Measurements from ENCODE around the gene FBXO44.

The FBXO44 gene

GRCh38 chr1:11682287-11682771, 27.7 kb downstream of the FBXO44 start:
- in situ Hi-C loops (cut with MboI; ENCODE audit: low pct_unique_long_range_greater_than_20kb, low sequenced_read_pairs, unreplicated experiment): no loop called here
- DNase-seq (ENCODE audit: low spot score): no peak
- no peak for TF ChIP-seq CTCF (IDR thresholded peaks at IDR 0.05; ENCODE audit: extremely low read depth, insufficient read depth, missing control alignments)

- TF ChIP-seq CTCF (IDR thresholded peaks at IDR 0.05; ENCODE audit: extremely low read depth, insufficient read depth, missing control alignments): no peak
- DNase-seq (ENCODE audit: low spot score): no peak
- in situ Hi-C loops (cut with MboI; ENCODE audit: low pct_unique_long_range_greater_than_20kb, low sequenced_read_pairs, unreplicated experiment): no loop called here
Observed at GRCh38 chr1:11682799-11683198, 28.1 kb downstream of the FBXO44 start.

GRCh38 chr1:11684070-11684469, 29.4 kb downstream of the FBXO44 start:
- in situ Hi-C loops (cut with MboI; ENCODE audit: low pct_unique_long_range_greater_than_20kb, low sequenced_read_pairs, unreplicated experiment): no loop called here
- no peak for TF ChIP-seq CTCF (IDR thresholded peaks at IDR 0.05; ENCODE audit: extremely low read depth, insufficient read depth, missing control alignments)
- no peak for DNase-seq (ENCODE audit: low spot score)

- DNase-seq (ENCODE audit: low spot score): no peak
- in situ Hi-C loops (cut with MboI; ENCODE audit: low pct_unique_long_range_greater_than_20kb, low sequenced_read_pairs, unreplicated experiment): no loop called here
- no peak for TF ChIP-seq CTCF (IDR thresholded peaks at IDR 0.05; ENCODE audit: extremely low read depth, insufficient read depth, missing control alignments)
Observed at GRCh38 chr1:11685210-11685752, 30.6 kb downstream of the FBXO44 start.

- in situ Hi-C loops (cut with MboI; ENCODE audit: low pct_unique_long_range_greater_than_20kb, low sequenced_read_pairs, unreplicated experiment): no loop called here
- no peak for DNase-seq (ENCODE audit: low spot score)
- no peak for TF ChIP-seq CTCF (IDR thresholded peaks at IDR 0.05; ENCODE audit: extremely low read depth, insufficient read depth, missing control alignments)
Observed at GRCh38 chr1:11688506-11688905, 33.8 kb downstream of the FBXO44 start.

- in situ Hi-C loops (cut with MboI; ENCODE audit: low pct_unique_long_range_greater_than_20kb, low sequenced_read_pairs, unreplicated experiment): no loop called here
- TF ChIP-seq CTCF (IDR thresholded peaks at IDR 0.05; ENCODE audit: extremely low read depth, insufficient read depth, missing control alignments): no peak
- no peak for DNase-seq (ENCODE audit: low spot score)
Observed at GRCh38 chr1:11690397-11691301, 36.0 kb downstream of the FBXO44 start.

Data from GM13977 (cell line).